ENCODE data around the gene RIN1.
A peak's percentile ranks its signal among the peaks of the same experiment; 100 is the strongest.
"Not testable (repeated sequence)": the region's sequence is repeated elsewhere in the genome, so short reads cannot be mapped to it uniquely, and the experiment has no call there.

The RIN1 gene

GRCh38 chr11:66360406-66361073 is 24.3 kb upstream of the RIN1 start:
- Histone ChIP-seq H3K27ac (no peak overlapping the region), H3K27me3 (replicated peaks) (no peaks in the 10 kb centered on the region), H3K36me3 (replicated peaks) (no peaks in the 10 kb centered on the region), H3K4me3 (ENCODE audit: low read depth, low read length) (no peak overlapping the region)
- in situ Hi-C loops (cut with HindIII; ENCODE audit: low pct_ligation_motif_present, low sequenced_read_pairs) = no loop called here
- TF ChIP-seq, protein P1, sequence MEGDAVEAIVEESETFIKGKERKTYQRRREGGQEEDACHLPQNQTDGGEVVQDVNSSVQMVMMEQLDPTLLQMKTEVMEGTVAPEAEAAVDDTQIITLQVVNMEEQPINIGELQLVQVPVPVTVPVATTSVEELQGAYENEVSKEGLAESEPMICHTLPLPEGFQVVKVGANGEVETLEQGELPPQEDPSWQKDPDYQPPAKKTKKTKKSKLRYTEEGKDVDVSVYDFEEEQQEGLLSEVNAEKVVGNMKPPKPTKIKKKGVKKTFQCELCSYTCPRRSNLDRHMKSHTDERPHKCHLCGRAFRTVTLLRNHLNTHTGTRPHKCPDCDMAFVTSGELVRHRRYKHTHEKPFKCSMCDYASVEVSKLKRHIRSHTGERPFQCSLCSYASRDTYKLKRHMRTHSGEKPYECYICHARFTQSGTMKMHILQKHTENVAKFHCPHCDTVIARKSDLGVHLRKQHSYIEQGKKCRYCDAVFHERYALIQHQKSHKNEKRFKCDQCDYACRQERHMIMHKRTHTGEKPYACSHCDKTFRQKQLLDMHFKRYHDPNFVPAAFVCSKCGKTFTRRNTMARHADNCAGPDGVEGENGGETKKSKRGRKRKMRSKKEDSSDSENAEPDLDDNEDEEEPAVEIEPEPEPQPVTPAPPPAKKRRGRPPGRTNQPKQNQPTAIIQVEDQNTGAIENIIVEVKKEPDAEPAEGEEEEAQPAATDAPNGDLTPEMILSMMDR (IDR thresholded peaks at IDR 0.05; ENCODE audit: low read depth, low read length, missing control alignments) = no peak
- no peak for DNase-seq

GRCh38 chr11:66359662-66360087 is 23.4 kb upstream of the RIN1 start:
- DNase-seq = no peak
- no peaks in the 10 kb centered on the region for H3K36me3 ChIP-seq (replicated peaks)
- H3K27me3 ChIP-seq (replicated peaks) = no peaks in the 10 kb centered on the region
- no peak overlapping the region for H3K27ac ChIP-seq
- no peak overlapping the region for H3K4me3 ChIP-seq (ENCODE audit: low read depth, low read length)
- TF ChIP-seq, protein P1 (IDR thresholded peaks at IDR 0.05; ENCODE audit: low read depth, low read length, missing control alignments) = no peak
- in situ Hi-C loops (cut with HindIII; ENCODE audit: low pct_ligation_motif_present, low sequenced_read_pairs) = no loop called here

- H3K27me3 ChIP-seq (replicated peaks); H3K4me3 ChIP-seq (ENCODE audit: low read depth, low read length); H3K27ac ChIP-seq; DNase-seq; in situ Hi-C loops (cut with HindIII; ENCODE audit: low pct_ligation_motif_present, low sequenced_read_pairs); H3K36me3 ChIP-seq (replicated peaks): not testable (repeated sequence)
These were observed 14.5 kb upstream of the RIN1 start for GRCh38 chr11:66350560-66351235.

DNA sequence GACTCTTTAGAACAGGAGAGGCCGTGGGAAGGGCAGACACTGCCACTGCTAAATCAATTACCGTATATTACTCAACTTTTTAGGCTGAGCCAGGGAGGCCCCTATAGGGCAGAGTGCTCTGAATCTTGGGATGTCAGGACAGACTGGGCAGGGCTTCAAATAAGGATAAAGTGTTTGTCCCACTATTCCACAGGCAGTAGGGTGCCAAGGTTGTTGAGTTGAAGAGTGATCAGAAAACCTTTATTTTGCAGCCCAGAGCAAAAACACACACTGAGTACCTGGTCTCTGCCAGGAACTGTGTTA is 12.8 kb upstream of the RIN1 start:
- in situ Hi-C loops (cut with HindIII; ENCODE audit: low pct_ligation_motif_present, low sequenced_read_pairs) = no loop called here
- no peak for DNase-seq
- Histone ChIP-seq H3K36me3 (replicated peaks) (no peaks in the 10 kb centered on the region), H3K27ac (no peak overlapping the region), H3K4me3 (ENCODE audit: low read depth, low read length) (no peak overlapping the region), H3K27me3 (replicated peaks) (no peaks in the 10 kb centered on the region)
- TF ChIP-seq, protein P1 (IDR thresholded peaks at IDR 0.05; ENCODE audit: low read depth, low read length, missing control alignments) = no peak

DNA sequence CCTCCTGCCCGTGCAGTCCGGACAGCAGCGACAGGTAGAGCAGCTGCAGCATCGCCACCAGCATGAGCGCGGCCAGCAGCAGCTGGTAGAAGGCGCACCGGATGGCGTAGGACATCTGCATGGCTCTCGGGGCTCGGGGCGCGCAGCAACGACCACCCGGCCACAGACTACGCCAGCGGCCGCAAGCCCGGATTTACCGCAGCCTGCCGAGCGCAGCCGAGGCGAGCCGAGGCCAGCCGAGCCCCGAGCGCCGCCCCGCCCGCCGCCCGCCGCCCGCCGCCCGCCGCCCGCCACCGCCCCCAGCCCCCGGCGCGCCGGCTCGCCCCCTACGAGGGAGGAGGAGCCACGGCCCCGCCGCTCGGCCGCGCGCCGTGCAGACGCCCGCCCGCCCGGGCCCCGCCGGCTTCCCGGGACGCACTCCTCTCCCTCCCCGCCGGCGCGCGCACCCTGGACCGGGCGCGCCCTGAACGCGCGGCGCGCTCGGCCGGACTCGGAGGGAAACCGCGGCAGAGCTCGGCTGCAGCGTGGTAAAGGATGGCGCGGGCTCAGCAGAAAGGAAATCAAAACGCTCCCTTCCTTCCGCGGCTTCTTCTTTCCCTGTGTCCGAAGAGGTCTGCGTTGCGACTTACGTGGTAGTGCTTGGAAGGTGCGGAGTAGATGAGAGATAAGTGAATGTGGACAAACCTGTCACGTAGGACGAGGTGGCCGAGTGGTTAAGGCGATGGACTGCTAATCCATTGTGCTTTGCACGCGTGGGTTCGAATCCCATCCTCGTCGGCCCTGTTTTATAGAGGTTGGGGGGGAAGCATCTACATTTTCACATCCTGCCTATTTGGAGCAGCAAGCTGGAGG is 11.4 kb upstream of the RIN1 start, which contains the start of gene B4GAT1:
B4GAT1 (minus strand) TSS at position 205 of the 852 bp plus-strand sequence; CDS start at position 121, 84 bp downstream.
- H3K27me3 ChIP-seq (replicated peaks) = no peaks in the 10 kb centered on the region
- no peaks in the 10 kb centered on the region for H3K36me3 ChIP-seq (replicated peaks)
- peak within 1 kb of the TSS; percentile 88 for H3K4me3 ChIP-seq (ENCODE audit: low read depth, low read length)
- peak; percentile 87 for DNase-seq
- in situ Hi-C loops (cut with HindIII; ENCODE audit: low pct_ligation_motif_present, low sequenced_read_pairs) = no loop called here
- H3K27ac ChIP-seq = peak within 1 kb of the TSS; percentile 43
- TF ChIP-seq, protein P1 (IDR thresholded peaks at IDR 0.05; ENCODE audit: low read depth, low read length, missing control alignments) = no peak

All from brain microvascular endothelial cell (primary cell).